Measurements from ENCODE around the gene ZNF423.

The ZNF423 gene

GRCh38 chr16:49498264-49498663 is 357.6 kb downstream of the ZNF423 start:
- DNase-seq, result no peak

GRCh38 chr16:49497466-49497865 is 358.4 kb downstream of the ZNF423 start:
- no peak for DNase-seq

GRCh38 chr16:49496656-49497055 is 359.3 kb downstream of the ZNF423 start:
- DNase-seq, result no peak

GRCh38 chr16:49495596-49496355 is 360.1 kb downstream of the ZNF423 start:
- DNase-seq, result no peak

- DNase-seq, result no peak
Observed at GRCh38 chr16:49494891-49495566, 360.9 kb downstream of the ZNF423 start.

GRCh38 chr16:49494474-49494873 is 361.4 kb downstream of the ZNF423 start:
- DNase-seq, result no peak

GRCh38 chr16:49493836-49494235 is 362.1 kb downstream of the ZNF423 start:
- no peak for DNase-seq

- DNase-seq, result no peak
Observed at GRCh38 chr16:49492896-49493626, 362.9 kb downstream of the ZNF423 start.

GRCh38 chr16:49491771-49492761 is 363.8 kb downstream of the ZNF423 start:
- DNase-seq, result no peak

GRCh38 chr16:49491106-49491670 is 364.7 kb downstream of the ZNF423 start:
- DNase-seq, result no peak

GRCh38 chr16:49490321-49490705 is 365.6 kb downstream of the ZNF423 start:
- no peak for DNase-seq

GRCh38 chr16:49489686-49490320 is 366.1 kb downstream of the ZNF423 start:
- no peak for DNase-seq

GRCh38 chr16:49488740-49489525 is 367.0 kb downstream of the ZNF423 start:
- DNase-seq, result no peak

- no peak for DNase-seq
Observed at GRCh38 chr16:49488336-49488735, 367.6 kb downstream of the ZNF423 start.

- DNase-seq, result no peak
Observed at GRCh38 chr16:49487746-49488145, 368.2 kb downstream of the ZNF423 start.

GRCh38 chr16:49486400-49486799 is 369.5 kb downstream of the ZNF423 start:
- no peak for DNase-seq

GRCh38 chr16:49485663-49486062 is 370.2 kb downstream of the ZNF423 start:
- DNase-seq, result no peak

GRCh38 chr16:49484936-49485335 is 371.0 kb downstream of the ZNF423 start:
- DNase-seq, result no peak

GRCh38 chr16:49484451-49484849 is 371.5 kb downstream of the ZNF423 start:
- no peak for DNase-seq

- no peak for DNase-seq
Observed at GRCh38 chr16:49483651-49484450, 372.1 kb downstream of the ZNF423 start.

Measured in NCI-H226 (cell line).